ENCODE data around the gene QPRT. TPM values are rescaled to one million over a fixed set of nuclear protein-coding genes. Genes with fewer than 3 reads are reported as not detected.
A peak's percentile ranks its signal among the peaks of the same experiment; 100 is the strongest.
"Not testable (repeated sequence)": the region's sequence is repeated elsewhere in the genome, so short reads cannot be mapped to it uniquely, and the experiment has no call there.

QPRT gene
- 3.5 TPM for total RNA-seq (2013)
- polyA plus RNA-seq (1 to 10 TPM; 2.1 to 4.7 (median 3.9) TPM), polyA minus RNA-seq (2.1 and 2.6 TPM in 2 replicates), total RNA-seq (0.25 to 3.1 (median 1.5) reads per million in 11 experiments)

- peak within 1 kb of the TSS; percentile 24 for H2AFZ ChIP-seq (ENCODE audit: insufficient read depth, low read depth, low read length, poor library complexity, severe bottlenecking)
- no peaks in the 10 kb centered on the region for H3K27me3 ChIP-seq (ENCODE audit: control insufficient read depth in 2 of 2, insufficient read depth in 2 of 2, low read length in 2 of 2)
- Mint-ChIP-seq H3K36me3 (no peaks in the 10 kb centered on the region), H3K4me3 (peak within 1 kb of the TSS; percentile 69 to 88), H3K27me3 (ENCODE audit: low read depth in 3 of 3) (peaks cover 0 to 2% (median 2%) of the 10 kb centered on the region in 3 donors), H3K9me3 (no peaks in the 10 kb centered on the region), H3K4me1 (peaks cover 41% of the 10 kb centered on the region), H3K27ac (peak within 1 kb of the TSS in 1 of 7 donors; percentile 75)
- peaks cover 17% of the 10 kb centered on the region for H4K20me1 ChIP-seq (ENCODE audit: insufficient read depth, low read length)
- H3K4me3 ChIP-seq (replicated peaks in 1 of 3; ENCODE audit: low read depth in 2 of 3, low read length in 3 of 3) = peak within 1 kb of the TSS in 1 of 3 experiments; percentile 42
- H3K9me3 ChIP-seq (replicated peaks in 1 of 2; ENCODE audit: control insufficient read depth in 1 of 2, insufficient read depth in 1 of 2, low read length in 2 of 2) = no peaks in the 10 kb centered on the region
- peak within 1 kb of the TSS; percentile 50 for H3K4me2 ChIP-seq (replicated peaks; ENCODE audit: extremely low read depth, low read length, poor library complexity, severe bottlenecking)
- peak within 1 kb of the TSS; percentile 21 for H3K9ac ChIP-seq (ENCODE audit: insufficient read depth, low read length, poor library complexity, severe bottlenecking)
- H3K79me2 ChIP-seq (ENCODE audit: insufficient read depth, low read length) = peaks cover 4% of the 10 kb centered on the region
- H3K27ac ChIP-seq (ENCODE audit: low read depth in 1 of 2, low read length in 2 of 2) = no peak within 1 kb of the TSS
- H3K36me3 ChIP-seq (replicated peaks in 1 of 2; ENCODE audit: control insufficient read depth in 1 of 2, insufficient read depth in 2 of 2, low read length in 2 of 2) = no peaks in the 10 kb centered on the region
- no peak for TF ChIP-seq CTCF (IDR thresholded peaks at IDR 0.05)
- peaks cover 46 to 50% of the 10 kb centered on the region in 2 donors for H3K4me1 ChIP-seq (ENCODE audit: control insufficient read depth in 1 of 2, insufficient read depth in 2 of 2, low read length in 2 of 2)
- WGBS (ENCODE audit: insufficient coverage) = 0% methylated on average over 2 of the region's 5 CpGs
- intact Hi-C loops (cut with micrococcal nuclease) = no loop called here
- DNase-seq = no peak
Measured at GRCh38 chr16:29678691-29679267, at the start of gene QPRT. TSS of gene QPRT (plus strand) at chr16:29679180. CDS start at chr16:29679198, 18 bp downstream.

GRCh38 chr16:29629318-29629717 lies 49.7 kb upstream of the QPRT start:
- peaks cover 29% of the 10 kb centered on the region for H3K4me1 Mint-ChIP-seq
- H3K27ac Mint-ChIP-seq; H3K79me2 ChIP-seq (ENCODE audit: insufficient read depth, low read length); H3K27ac ChIP-seq (ENCODE audit: low read depth in 1 of 2, low read length in 2 of 2); H3K36me3 Mint-ChIP-seq; H4K20me1 ChIP-seq (ENCODE audit: insufficient read depth, low read length); H3K9me3 Mint-ChIP-seq; H3K4me2 ChIP-seq (replicated peaks; ENCODE audit: extremely low read depth, low read length, poor library complexity, severe bottlenecking); H3K4me3 Mint-ChIP-seq; H2AFZ ChIP-seq (ENCODE audit: insufficient read depth, low read depth, low read length, poor library complexity, severe bottlenecking); DNase-seq; H3K36me3 ChIP-seq (replicated peaks in 1 of 2; ENCODE audit: control insufficient read depth in 1 of 2, insufficient read depth in 2 of 2, low read length in 2 of 2); H3K9ac ChIP-seq (ENCODE audit: insufficient read depth, low read length, poor library complexity, severe bottlenecking); intact Hi-C loops (cut with micrococcal nuclease); H3K27me3 Mint-ChIP-seq (ENCODE audit: low read depth in 3 of 3); H3K4me3 ChIP-seq (replicated peaks in 1 of 3; ENCODE audit: low read depth in 2 of 3, low read length in 3 of 3); H3K9me3 ChIP-seq (replicated peaks in 1 of 2; ENCODE audit: control insufficient read depth in 1 of 2, insufficient read depth in 1 of 2, low read length in 2 of 2); H3K27me3 ChIP-seq (ENCODE audit: control insufficient read depth in 2 of 2, insufficient read depth in 2 of 2, low read length in 2 of 2): not testable (repeated sequence)
- peaks cover 22 to 31% of the 10 kb centered on the region in 2 donors for H3K4me1 ChIP-seq (ENCODE audit: control insufficient read depth in 1 of 2, insufficient read depth in 2 of 2, low read length in 2 of 2)
- WGBS (ENCODE audit: insufficient coverage) = 90% methylated on average over 6 of the region's 10 CpGs

GRCh38 chr16:29631658-29632057 lies 47.3 kb upstream of the QPRT start:
- peaks cover 13 to 14% of the 10 kb centered on the region in 2 donors for H3K4me1 ChIP-seq (ENCODE audit: control insufficient read depth in 1 of 2, insufficient read depth in 2 of 2, low read length in 2 of 2)
- H3K27ac Mint-ChIP-seq; H3K27ac ChIP-seq (ENCODE audit: low read depth in 1 of 2, low read length in 2 of 2); H3K9ac ChIP-seq (ENCODE audit: insufficient read depth, low read length, poor library complexity, severe bottlenecking); H3K4me3 ChIP-seq (replicated peaks in 1 of 3; ENCODE audit: low read depth in 2 of 3, low read length in 3 of 3); H3K27me3 ChIP-seq (ENCODE audit: control insufficient read depth in 2 of 2, insufficient read depth in 2 of 2, low read length in 2 of 2); H4K20me1 ChIP-seq (ENCODE audit: insufficient read depth, low read length); H3K4me2 ChIP-seq (replicated peaks; ENCODE audit: extremely low read depth, low read length, poor library complexity, severe bottlenecking); intact Hi-C loops (cut with micrococcal nuclease); H2AFZ ChIP-seq (ENCODE audit: insufficient read depth, low read depth, low read length, poor library complexity, severe bottlenecking); H3K4me3 Mint-ChIP-seq; H3K9me3 Mint-ChIP-seq; H3K36me3 Mint-ChIP-seq; H3K79me2 ChIP-seq (ENCODE audit: insufficient read depth, low read length); H3K9me3 ChIP-seq (replicated peaks in 1 of 2; ENCODE audit: control insufficient read depth in 1 of 2, insufficient read depth in 1 of 2, low read length in 2 of 2); H3K36me3 ChIP-seq (replicated peaks in 1 of 2; ENCODE audit: control insufficient read depth in 1 of 2, insufficient read depth in 2 of 2, low read length in 2 of 2); H3K27me3 Mint-ChIP-seq (ENCODE audit: low read depth in 3 of 3); DNase-seq: not testable (repeated sequence)
- WGBS (ENCODE audit: insufficient coverage) = 93% methylated on average over 13 of the region's 20 CpGs
- H3K4me1 Mint-ChIP-seq = peaks cover 18% of the 10 kb centered on the region

- H3K79me2 ChIP-seq (ENCODE audit: insufficient read depth, low read length); H3K4me1 Mint-ChIP-seq; DNase-seq; H3K27me3 Mint-ChIP-seq (ENCODE audit: low read depth in 3 of 3); H4K20me1 ChIP-seq (ENCODE audit: insufficient read depth, low read length); H3K9ac ChIP-seq (ENCODE audit: insufficient read depth, low read length, poor library complexity, severe bottlenecking); H3K4me1 ChIP-seq (ENCODE audit: control insufficient read depth in 1 of 2, insufficient read depth in 2 of 2, low read length in 2 of 2); H3K36me3 Mint-ChIP-seq; H3K27ac Mint-ChIP-seq; H3K27ac ChIP-seq (ENCODE audit: low read depth in 1 of 2, low read length in 2 of 2); H3K4me3 Mint-ChIP-seq; H3K9me3 ChIP-seq (replicated peaks in 1 of 2; ENCODE audit: control insufficient read depth in 1 of 2, insufficient read depth in 1 of 2, low read length in 2 of 2); H3K4me2 ChIP-seq (replicated peaks; ENCODE audit: extremely low read depth, low read length, poor library complexity, severe bottlenecking); H3K36me3 ChIP-seq (replicated peaks in 1 of 2; ENCODE audit: control insufficient read depth in 1 of 2, insufficient read depth in 2 of 2, low read length in 2 of 2); H3K4me3 ChIP-seq (replicated peaks in 1 of 3; ENCODE audit: low read depth in 2 of 3, low read length in 3 of 3); H2AFZ ChIP-seq (ENCODE audit: insufficient read depth, low read depth, low read length, poor library complexity, severe bottlenecking); intact Hi-C loops (cut with micrococcal nuclease); H3K27me3 ChIP-seq (ENCODE audit: control insufficient read depth in 2 of 2, insufficient read depth in 2 of 2, low read length in 2 of 2); H3K9me3 Mint-ChIP-seq: not testable (repeated sequence)
- no CpG with 5 or more reads among the region's 16 CpGs for WGBS (ENCODE audit: insufficient coverage)
Measured at GRCh38 chr16:29635902-29636301, 43.1 kb upstream of the QPRT start.

Measured in CD14-positive monocyte (primary cell).